Hematopoietic multipotent progenitor cell treated with erythropoietin and hydrocortisone succinate and interleukin-3 and kit ligand, for 6 days (in vitro differentiated cells): ENCODE data around the gene SEMG1.
A peak's percentile ranks its signal among the peaks of the same experiment; 100 is the strongest.

ENCODE experiments used
- DNase-seq: peaks from one replicate; pipeline ENCODE4 v3.0.0-alpha.2; 2015

SEMG1 gene

DNA sequence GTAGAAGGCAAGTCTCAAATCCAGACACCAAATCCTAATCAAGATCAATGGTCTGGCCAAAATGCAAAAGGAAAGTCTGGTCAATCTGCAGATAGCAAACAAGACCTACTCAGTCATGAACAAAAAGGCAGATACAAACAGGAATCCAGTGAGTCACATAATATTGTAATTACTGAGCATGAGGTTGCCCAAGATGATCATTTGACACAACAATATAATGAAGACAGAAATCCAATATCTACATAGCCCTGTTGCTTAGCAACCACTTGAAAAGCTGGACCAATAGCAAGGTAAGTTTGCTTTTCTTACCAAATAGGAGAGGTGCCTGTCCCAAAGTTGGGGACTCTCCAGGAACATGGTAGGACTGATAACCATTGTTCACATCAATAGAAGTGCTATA, 16.3 kb downstream of the SEMG1 start:
- no peak for DNase-seq

GRCh38 chr20:45226287-45226686, 19.5 kb downstream of the SEMG1 start:
- DNase-seq = no peak

DNA sequence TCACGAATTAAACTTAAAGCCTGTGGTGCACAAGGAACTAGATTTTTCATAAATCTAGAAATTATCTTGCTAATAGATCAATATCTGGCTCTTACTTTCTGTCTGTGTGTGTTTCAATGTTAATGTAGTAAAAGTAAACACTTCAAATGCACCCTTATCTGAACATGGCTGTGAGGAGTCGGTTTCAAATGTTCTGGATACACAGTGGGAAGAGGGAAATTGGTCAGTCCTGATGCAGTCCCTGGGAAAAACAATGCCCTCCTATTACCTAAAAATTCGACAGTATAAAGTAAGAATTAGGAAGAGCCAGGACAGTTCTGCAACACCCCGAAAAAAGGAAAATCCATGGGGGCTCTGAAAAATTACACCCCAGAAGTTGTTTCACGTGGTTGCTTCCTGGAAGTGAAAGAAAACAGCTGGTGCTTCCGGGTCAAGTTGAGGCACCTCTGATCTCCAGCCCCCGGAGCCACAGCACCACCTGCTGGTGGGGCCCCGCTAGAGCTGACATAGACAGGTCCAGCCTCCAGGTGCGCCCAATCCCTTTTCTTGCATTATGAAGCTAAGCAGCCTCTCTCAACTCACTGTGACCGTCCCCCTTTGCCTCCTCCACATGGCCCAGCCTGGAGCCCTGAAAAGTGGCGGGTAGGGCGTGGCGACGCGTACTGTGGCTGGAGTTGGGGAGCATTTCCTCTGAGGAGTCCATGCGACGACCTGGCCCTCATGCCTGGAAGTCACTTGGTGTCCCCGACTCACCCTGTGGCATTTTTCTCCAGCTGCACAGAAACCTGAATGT, 22.6 kb downstream of the SEMG1 start:
- peak; percentile 64 for DNase-seq

DNA sequence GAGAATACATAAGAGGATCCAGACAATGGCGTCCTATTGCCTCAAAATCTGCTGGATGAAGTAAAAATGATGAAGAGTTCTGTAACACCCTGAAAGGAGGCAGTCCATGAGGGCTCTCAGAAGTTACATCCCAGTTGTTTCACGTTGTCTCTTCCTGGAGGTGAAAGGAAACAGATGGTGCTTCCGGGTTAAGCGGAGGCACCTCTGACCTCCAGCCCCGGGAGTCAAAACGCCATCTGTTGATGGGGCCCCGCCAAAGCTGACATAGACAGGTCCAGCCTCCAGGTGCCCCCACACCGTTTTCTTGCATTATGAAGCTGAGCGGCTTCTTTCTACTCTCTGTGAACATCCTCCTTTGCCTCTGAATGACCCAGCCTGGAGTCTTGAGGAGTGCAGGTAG, 23.8 kb downstream of the SEMG1 start:
- DNase-seq = no peak

DNA sequence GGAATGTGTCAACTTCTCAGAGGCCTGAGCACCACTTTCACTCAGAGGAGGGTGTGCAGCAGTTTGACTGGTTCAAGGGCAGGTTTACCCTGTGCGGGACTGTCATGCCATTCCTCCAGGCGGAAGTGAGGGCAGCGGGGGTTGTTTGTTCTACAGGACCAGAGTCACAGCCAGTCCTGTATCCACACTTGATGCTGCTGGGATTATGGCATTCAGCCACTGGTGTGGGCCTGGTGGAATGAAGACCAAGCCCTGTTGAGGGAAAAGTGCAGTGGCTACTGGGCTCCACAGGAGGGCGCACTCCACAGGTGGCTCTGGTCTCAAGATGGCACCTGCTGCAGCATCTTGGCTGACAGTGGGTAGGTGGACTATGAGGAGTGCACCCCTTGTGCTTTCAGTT, 29.2 kb downstream of the SEMG1 start:
- peak; percentile 14 for DNase-seq

GRCh38 chr20:45238139-45238538, 31.3 kb downstream of the SEMG1 start:
- no peak for DNase-seq

- DNase-seq = no peak
Observed at GRCh38 chr20:45246109-45246508, 39.3 kb downstream of the SEMG1 start.

DNA sequence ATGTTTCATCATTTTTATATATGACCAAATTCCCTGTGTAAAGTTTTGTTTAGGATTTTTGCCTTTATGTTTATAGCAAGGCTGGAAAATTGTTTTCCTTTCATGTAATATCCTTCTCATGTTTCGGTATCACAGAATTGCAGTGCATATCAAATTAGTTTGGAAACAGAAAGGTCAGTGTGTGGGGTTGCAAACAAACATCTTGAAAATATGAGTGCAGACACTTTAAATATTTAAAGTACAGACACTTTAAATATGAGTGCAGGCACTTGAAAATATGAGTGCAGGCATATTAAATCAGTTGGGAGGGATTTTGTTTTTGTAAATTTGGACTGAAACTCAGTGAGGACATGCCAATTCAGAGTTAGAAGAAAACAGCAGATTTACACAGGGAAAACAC, 41.0 kb downstream of the SEMG1 start:
- no peak for DNase-seq

GRCh38 chr20:45248609-45249008, 41.8 kb downstream of the SEMG1 start:
- DNase-seq = no peak

DNA sequence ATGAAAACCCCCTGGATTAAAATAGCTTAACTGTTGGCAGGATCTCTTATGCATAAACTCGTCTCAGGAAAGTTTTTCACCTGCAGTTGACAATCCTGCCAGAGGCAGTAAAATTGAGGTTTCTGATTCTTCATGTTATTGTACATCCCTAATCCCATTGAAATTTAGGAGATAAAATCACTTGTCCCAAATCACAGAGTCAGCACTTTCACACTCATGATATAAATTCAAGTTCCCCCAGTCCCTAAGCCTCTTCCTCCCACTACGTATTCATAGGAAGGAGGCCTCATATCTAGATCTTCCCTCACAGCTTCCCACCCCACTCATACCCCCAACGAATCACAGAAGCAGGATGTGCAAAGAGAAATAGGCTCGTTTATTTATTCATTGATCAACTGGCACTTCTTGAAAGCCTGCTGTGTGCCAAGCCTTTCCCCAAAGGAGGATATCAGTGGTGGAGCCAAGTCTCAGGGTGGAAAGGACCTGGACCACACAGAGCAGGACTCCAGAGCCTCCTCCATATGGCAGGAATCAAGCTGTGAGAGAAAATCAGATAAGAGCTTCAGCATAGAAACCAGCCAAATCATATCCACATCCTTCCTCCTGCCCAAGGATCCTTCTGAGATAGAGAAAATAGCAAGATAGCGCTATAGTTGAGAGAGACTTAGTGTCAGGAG, 45.2 kb downstream of the SEMG1 start:
- DNase-seq = no peak

- DNase-seq = no peak
Observed at GRCh38 chr20:45253261-45253660, 46.4 kb downstream of the SEMG1 start.

DNA sequence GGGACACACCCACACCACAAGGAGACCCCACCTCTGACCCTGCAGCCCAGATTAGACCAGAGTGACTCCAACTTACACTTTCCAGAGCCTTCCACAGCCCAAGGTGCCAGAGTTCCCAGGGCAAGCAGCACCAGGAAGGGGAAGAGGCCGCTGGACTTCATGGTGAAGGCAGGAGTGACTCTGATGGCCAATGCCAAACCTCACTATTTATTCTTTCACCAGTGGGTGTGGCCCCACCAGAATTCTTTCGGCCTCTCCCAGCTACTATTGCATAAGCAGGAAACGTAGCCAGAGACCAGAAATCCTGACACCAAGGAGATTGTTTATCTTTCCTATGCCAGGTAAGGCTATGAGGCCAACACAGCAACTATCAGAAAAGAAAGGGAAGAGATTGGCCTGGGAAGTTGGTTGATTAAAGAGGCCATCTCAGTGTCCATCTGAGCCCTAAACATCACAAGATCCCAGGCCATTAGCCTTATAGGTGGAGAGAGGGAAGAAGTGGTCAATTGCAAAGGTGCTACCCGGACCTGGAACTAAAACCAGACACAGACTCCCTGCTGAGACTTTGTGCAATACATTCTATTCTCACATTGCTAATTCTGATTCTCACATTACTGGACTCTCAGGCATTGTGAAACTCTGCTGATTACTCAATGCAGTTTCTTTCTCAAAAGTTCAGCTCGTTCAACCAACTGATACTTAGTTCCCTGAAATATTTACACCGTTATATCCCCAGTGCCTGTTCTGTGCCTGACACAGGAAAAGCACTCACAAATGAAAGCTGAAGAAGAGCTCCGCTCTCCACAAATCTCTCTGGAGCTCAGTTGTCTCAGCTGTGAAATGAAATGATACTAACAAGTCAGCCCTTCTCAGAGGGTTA, 47.8 kb downstream of the SEMG1 start, which contains the start of gene SLPI:
TSS of gene SLPI (minus strand) at position 182 of the 880 bp plus-strand sequence. CDS start at position 161, 21 bp downstream.
- peak; percentile 62 for DNase-seq

- no peak for DNase-seq
Observed at GRCh38 chr20:45257161-45257560, 50.3 kb downstream of the SEMG1 start.

DNA sequence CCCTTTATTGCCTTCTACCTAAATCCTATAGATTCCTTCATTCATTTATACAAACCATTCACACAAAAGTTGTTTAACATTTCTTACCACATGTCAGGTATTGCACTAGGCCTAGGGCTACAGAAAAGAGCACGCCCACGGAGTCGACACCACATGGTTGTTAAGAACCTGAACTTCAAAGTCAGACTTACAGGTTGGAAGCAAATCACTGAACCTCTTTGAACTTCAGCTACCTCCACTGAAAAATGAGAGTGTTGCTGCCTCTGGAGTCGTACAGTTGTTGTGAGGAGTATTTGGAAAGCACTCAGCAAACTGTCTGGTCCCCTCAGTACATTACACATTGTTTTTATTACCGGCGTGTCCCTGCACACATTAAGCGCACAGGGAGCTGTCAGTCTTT, 50.9 kb downstream of the SEMG1 start:
- DNase-seq = no peak

- DNase-seq = no peak
Observed at GRCh38 chr20:45258259-45258658, 51.4 kb downstream of the SEMG1 start.

DNA sequence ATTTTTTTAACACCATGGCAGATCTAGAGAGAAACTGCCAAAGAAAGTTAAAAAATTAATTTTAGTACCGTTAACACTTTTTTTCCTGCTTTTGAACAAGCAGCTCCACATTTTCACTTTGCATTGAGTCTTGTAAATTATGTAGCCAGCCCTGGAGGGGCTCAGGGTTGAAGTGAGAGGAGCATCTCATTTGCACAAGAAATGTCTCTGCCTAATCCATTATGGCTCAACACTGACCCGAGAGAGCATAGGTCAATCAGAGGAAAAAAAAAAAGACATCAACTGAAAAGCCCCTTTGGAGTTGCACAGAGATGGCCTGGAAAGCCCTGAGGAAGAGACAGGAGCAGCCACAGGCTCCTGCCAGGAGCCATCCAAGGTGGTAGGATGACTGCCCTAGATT, 51.8 kb downstream of the SEMG1 start:
- DNase-seq = no peak
